Mucosa of stomach (tissue), 1 donor: Measurements from ENCODE around the gene UBALD1.

Experiments used
- H3K27me3 ChIP-seq: one replicate; pipeline ENCODE4 v1.7.0; 2013; ENCODE audit warnings: mild to moderate bottlenecking, low read length; ENCODE audit not compliant: control insufficient read depth, insufficient read depth
- H3K36me3 ChIP-seq: one replicate; pipeline ENCODE4 v1.7.0; 2013; ENCODE audit warnings: low read length; ENCODE audit not compliant: control insufficient read depth, insufficient read depth
- H3K4me1 ChIP-seq: one replicate; pipeline ENCODE4 v1.7.0; 2013; ENCODE audit warnings: mild to moderate bottlenecking, low read length; ENCODE audit not compliant: control insufficient read depth, insufficient read depth
- H3K4me3 ChIP-seq: one replicate; pipeline ENCODE4 v1.7.0; 2013; ENCODE audit warnings: low read length
- H3K9ac ChIP-seq: one replicate; pipeline ENCODE4 v1.7.0; 2013; ENCODE audit warnings: mild to moderate bottlenecking, low read length, moderate library complexity
- H3K9me3 ChIP-seq: one replicate; pipeline ENCODE4 v1.7.0; 2013; ENCODE audit warnings: mild to moderate bottlenecking, low read length, moderate library complexity; ENCODE audit not compliant: control insufficient read depth
- donor health status: Pancreatic carcinoma.

Gene UBALD1

DNA sequence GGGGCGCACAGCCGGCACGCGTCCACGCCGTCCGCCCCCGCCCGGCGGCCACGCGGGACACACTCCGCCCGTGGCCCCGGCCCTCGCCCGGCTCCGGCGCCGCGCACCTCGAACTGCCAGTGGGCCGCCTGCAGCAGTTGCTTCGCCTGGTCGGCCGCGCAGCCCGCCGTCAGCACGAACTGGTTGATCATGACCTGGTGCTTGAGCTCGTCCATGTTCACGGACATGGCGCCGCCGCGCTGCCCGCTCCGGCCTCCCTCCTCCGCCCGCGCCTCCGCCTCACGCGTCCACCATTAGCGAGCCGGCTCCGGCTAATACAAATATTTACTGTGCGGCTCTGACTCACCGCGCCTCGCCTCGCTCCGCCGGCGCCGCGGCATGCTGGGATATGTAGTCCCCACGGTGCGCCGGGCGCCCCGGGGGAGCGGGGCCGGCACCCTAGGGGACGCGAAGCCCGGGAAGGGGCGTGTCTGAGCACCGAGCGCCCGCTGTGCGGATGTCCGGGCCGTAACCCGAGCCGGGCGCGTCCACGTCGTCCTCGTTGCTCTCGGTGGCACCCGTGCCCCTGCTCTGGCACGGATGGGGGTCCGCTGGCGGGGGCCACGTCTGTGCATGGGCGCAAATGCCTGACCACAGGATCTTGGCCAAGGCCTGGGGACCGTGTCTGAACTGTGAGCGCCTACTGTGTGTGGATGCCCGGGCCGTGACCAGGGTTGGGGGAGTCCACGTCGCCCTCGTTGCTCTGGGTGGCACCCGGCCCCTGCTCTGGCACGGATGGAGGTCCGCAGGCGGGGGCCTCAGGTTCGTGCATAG, at the start of gene UBALD1:
Gene UBALD1, minus strand, starts transcription at position 318 of the 813 bp plus-strand sequence. Its CDS starts 91 bp downstream, at position 227.
- H3K36me3 ChIP-seq = no peaks in the 10 kb centered on the region
- H3K9ac ChIP-seq = peak within 1 kb of the TSS; percentile 59
- no peaks in the 10 kb centered on the region for H3K27me3 ChIP-seq
- H3K9me3 ChIP-seq = no peaks in the 10 kb centered on the region
- H3K4me3 ChIP-seq = peak within 1 kb of the TSS; percentile 67
- H3K4me1 ChIP-seq = peaks cover 48% of the 10 kb centered on the region

DNA sequence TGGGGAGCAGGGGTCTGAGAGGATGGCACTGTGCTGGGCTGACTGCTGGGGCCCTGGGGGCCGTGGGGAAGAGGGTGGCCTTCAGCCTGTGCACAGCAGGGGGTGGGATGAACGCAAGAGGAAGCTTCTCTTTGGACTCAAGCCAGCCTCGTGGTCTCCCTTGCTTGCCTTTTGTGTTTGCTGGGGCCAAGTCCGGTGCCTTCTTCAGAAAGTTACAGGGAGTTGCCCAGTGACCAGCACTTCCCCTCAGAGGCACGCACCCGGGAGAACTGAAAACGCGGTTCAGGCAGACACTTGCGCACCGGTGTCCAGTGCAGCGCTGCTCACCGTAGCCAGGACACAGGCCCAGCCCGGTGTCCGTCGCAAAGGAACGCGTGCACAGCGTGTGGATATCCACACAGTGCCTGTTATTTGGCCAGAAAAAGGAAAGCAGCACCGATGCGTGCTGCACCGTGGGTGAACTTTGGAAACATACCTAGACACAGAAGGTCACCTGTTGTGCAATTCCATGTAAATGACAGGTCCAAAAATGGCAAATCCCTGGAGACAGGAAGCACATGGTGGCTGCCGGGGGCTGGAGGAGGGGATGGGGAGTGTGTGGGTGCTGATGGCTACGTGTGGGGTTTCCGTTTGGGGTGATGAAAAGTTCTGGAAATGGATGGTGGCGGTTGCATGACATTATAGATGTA, 49.2 kb upstream of the UBALD1 start:
- Histone ChIP-seq H3K4me1 (peaks cover 52% of the 10 kb centered on the region), H3K27me3 (no peaks in the 10 kb centered on the region), H3K9ac (peak overlapping the region; percentile 48), H3K4me3 (no peak overlapping the region), H3K9me3 (no peaks in the 10 kb centered on the region), H3K36me3 (peaks cover 23% of the 10 kb centered on the region)

DNA sequence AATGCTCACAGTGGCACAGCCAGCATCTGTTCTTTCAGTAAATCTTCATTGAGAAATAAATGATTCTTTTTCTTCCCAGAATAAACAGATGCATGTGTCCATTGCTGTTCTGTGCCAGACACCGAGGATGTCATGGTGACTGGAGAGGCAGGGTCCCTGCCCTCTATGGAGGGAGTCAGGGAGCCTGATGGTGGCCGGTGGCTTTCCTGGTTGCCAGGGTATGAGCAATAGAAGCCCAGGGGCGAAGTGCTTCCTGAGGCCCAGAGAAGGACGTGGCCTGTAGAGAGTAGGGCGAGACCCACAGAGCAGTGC, 48.7 kb upstream of the UBALD1 start:
- H3K4me1 ChIP-seq = peaks cover 52% of the 10 kb centered on the region
- H3K27me3 ChIP-seq = no peaks in the 10 kb centered on the region
- H3K4me3 ChIP-seq = no peak overlapping the region
- H3K9me3 ChIP-seq = no peaks in the 10 kb centered on the region
- peaks cover 21% of the 10 kb centered on the region for H3K36me3 ChIP-seq
- H3K9ac ChIP-seq = no peak overlapping the region

DNA sequence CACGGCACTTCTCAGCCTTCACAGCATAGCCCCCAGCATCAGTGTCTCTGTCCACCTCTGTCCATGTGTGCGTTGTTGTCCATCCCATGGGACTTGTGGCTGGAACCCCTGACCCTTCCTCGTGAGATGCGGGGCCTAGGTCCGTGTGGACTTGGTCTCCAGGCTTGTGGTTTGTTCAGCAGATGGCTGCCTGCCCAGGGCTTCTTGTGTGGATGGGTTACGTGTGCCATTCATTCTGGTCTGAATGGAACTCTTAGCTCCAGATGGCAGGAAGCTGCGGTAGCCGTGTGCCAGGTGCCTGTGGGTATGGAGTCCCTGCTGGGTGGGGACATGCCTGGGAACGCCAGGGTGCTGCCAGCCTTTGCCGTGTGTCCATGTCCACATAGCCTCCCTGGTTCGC, 47.0 kb upstream of the UBALD1 start:
- Histone ChIP-seq H3K36me3 (peaks cover 4% of the 10 kb centered on the region), H3K4me1 (peaks cover 52% of the 10 kb centered on the region), H3K4me3 (no peak overlapping the region), H3K9me3 (no peaks in the 10 kb centered on the region), H3K27me3 (no peaks in the 10 kb centered on the region), H3K9ac (peak overlapping the region; percentile 23)

DNA sequence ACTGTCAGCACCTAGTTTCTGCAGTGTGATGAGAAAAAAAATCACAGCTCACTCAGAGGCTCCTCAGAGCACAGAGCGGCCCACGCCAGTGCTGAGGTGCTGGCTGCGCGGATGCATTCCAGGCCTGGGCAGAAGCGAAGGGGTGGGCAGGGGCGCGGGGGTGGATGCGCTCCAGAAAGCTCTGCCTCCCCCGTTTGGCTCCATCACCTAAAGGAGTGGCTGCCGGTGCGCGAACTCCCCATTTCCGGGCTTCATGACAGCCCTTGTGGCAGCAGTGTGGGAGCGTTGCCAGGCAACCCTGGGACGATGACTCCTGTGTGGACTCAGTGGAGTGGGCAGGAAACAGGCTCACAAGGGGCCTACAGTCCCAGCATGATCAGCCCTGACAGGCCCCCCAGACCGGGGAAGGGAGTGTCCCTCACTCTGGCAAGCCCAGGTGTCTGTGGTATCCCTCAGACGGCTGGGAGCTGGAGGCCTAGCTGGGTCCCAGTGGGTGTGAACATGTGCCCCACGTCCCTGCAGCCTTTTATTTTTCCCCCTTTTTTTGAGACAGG, 45.8 kb upstream of the UBALD1 start:
- Histone ChIP-seq H3K36me3 (no peaks in the 10 kb centered on the region), H3K4me3 (no peak overlapping the region), H3K9me3 (no peaks in the 10 kb centered on the region), H3K27me3 (no peaks in the 10 kb centered on the region), H3K4me1 (peaks cover 55% of the 10 kb centered on the region), H3K9ac (no peak overlapping the region)

DNA sequence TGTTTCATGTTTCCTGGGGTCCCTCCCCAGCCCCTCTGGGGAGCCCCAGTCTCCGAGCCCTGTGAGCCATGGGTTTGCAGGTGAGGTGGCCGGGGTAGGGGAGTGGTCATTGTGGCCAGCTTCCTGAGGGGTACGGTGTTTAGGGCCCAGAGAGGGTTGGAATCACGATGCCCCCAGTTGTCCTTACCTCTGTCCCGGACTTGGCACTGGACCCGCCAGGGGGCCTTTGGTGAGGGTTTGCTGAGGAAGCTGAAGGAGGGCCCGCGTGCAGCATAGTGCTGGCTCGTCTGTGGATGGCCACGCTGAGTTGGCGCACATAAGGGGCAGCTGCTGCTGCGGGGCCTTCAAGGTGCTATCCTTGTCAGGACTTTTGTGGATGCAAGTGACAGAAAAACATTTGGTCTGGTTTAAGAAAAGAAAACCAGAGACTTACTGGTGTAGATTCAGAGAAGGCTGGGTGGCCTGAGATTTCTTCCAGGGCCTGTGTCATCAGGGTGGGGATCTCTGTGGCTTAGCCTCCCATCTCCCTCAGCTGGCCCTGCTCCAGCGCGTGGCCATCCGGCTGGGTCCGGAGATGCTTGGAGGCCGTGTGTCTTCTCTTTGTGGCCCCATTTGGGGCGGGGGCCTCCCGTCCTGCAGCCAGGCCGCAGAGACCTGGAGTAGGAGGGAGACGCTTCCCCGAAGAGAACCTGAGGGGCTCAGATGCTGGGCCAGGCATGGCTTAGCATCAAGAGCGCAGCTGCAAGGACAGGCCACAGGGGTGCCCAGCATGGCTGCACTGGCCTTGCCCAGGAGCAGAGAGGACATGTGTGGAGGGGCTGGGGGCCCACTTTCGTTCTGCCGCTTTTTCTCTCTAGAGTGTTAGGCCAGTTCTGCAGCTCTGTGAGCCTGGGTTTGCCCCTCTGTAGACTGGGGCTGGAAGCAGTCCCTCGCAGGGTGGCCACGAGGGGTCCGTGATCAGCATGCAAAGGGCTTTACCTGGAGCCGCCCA, 45.0 kb upstream of the UBALD1 start:
- peaks cover 55% of the 10 kb centered on the region for H3K4me1 ChIP-seq
- no peak overlapping the region for H3K4me3 ChIP-seq
- no peak overlapping the region for H3K9ac ChIP-seq
- no peaks in the 10 kb centered on the region for H3K9me3 ChIP-seq
- no peaks in the 10 kb centered on the region for H3K36me3 ChIP-seq
- H3K27me3 ChIP-seq = no peaks in the 10 kb centered on the region

DNA sequence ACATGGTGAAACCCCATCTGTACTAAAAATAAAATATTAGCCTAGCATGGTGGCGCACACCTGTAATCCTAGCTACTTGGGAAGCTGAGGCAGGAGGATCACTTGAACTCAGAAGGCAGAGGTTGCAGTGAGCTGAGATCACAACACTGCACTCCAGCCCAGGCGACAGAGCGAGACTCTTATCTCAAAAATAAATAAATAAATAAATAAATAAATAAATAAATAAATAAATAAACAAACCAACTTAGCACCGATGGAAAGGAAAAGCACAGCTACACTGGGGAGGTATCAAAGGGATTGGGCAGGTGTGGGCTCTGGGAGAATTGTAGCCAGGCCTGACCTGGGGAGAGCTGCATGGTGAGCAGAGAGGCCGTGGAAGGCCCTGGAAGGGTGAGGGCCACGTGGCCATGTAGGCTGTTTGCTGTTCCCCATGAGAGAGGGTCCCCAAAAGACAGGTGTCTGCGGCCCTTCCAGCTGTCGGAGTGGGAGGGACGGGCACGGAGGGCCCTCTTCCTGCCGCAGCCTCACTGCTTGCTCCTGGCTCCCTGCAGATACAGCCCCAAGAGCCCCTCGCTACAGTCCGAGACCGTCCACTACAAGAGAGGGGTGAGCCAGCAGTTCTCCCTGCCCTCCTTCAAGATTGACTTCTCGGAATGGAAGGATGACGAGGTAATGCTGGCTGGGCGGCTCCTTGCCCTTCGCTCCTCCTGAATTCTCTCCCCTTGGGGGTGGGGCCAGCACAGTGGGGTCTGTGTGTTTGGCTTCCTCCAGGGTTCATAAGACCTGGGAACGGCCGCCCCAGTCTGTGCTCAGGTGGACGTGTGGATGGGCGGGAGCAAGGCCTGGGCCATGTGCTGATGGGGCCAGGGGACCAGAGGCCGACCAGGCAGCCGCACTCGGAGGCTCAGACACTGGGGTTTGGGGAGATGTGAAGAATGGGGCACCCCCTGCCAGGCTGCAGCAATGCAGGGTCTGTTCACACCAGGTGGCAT, 42.3 kb upstream of the UBALD1 start:
- H3K36me3 ChIP-seq = no peaks in the 10 kb centered on the region

DNA sequence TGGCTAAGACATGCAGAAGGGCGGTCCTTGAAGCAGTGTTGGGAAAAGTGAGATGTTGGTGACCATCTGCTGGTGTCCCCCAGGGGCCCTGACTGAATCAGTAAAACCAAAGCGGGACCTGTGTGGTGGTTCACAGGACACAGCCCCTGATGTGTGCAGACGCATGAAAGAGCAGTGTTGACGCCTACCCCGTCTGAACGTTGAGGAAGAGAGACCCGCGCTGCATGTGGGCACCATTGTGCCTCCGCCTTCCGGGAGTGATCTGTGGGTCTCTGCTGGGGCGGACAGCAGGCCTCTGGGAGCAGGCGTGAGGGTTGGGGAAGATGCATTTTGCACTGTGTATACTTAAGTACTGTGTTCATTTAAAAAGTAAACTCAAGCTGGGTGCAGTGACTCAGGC, 41.5 kb upstream of the UBALD1 start:
- Histone ChIP-seq H3K4me1 (peaks cover 55% of the 10 kb centered on the region), H3K9me3 (no peaks in the 10 kb centered on the region)

More for the DNA sequence above, 42.3 kb upstream of the UBALD1 start:
- Histone ChIP-seq H3K9ac (no peak overlapping the region), H3K4me1 (peaks cover 60% of the 10 kb centered on the region), H3K4me3 (no peak overlapping the region), H3K27me3 (no peaks in the 10 kb centered on the region), H3K9me3 (no peaks in the 10 kb centered on the region)

DNA sequence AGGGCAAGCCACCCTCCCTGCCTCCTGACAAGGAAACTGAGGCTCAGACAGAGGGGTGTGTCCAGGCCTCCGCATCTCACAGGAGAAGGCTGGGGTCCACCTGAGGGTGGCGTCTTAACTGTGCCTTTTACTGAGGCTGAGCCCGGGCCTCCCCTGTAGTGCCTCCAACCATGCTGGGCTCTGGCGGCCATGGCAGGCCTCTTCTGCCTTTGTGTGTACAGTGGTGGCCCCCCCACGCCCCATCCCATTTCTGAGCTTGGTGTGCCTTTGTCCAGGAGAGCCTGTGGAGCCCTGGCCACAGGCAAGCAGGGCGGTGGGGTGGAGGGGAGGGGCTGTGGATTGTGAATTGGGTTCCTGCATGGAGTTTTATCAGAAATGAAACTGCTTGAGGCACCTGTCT, 41.1 kb upstream of the UBALD1 start:
- Histone ChIP-seq H3K9ac (peak overlapping the region; percentile 4), H3K4me3 (no peak overlapping the region), H3K9me3 (no peaks in the 10 kb centered on the region), H3K36me3 (no peaks in the 10 kb centered on the region), H3K4me1 (peaks cover 56% of the 10 kb centered on the region), H3K27me3 (no peaks in the 10 kb centered on the region)

More for the DNA sequence above, 41.5 kb upstream of the UBALD1 start:
- H3K9ac ChIP-seq = no peak overlapping the region
- H3K36me3 ChIP-seq = no peaks in the 10 kb centered on the region
- no peak overlapping the region for H3K4me3 ChIP-seq
- H3K27me3 ChIP-seq = no peaks in the 10 kb centered on the region

DNA sequence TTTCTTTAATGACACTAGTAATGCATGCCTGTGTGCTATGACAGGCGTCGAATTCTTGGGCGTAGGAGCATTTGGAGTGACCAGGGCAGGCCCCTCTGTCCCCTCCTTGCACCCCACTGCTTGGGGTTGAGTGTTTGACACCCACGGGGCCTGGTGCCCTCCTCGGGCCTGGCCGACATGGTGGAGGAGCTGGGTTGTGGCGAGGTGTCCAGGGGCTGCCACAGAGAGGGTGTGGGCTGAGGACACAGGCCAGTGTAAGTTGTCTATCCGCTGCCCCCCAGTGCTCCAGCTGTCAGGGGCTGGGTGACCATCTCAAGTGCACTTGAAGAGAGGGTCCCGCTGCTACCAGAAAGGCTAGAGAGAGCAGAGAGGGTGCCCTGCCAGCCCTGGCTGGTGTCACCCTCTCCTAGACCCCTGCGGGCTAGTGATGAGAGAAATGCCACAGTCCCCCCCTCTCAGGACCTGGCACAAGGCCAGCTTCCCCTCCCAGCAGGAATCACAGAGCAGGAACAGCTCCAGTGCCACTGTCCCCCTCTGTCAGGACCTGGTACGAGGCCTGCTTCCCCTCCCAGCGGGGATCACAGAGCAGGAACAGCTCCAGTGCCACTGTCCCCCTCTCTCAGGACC, 40.4 kb upstream of the UBALD1 start:
- Histone ChIP-seq H3K27me3 (no peaks in the 10 kb centered on the region), H3K9me3 (no peaks in the 10 kb centered on the region), H3K9ac (peak overlapping the region; percentile 4), H3K4me3 (no peak overlapping the region), H3K4me1 (peaks cover 48% of the 10 kb centered on the region), H3K36me3 (no peaks in the 10 kb centered on the region)
